MM.1S (cell line): Measurements from ENCODE around the gene CD300LF.

Source experiments
- DNase-seq: peaks from one replicate; pipeline ENCODE4 v3.0.0-alpha.2; 2015
- H2AFZ ChIP-seq: fragments of 300-600 bp; sonication (generic); 2 replicates; pipeline ENCODE4 v1.6.0; 2016; ENCODE audit warnings: antibody characterized with exemption, low read length
- H3F3A ChIP-seq: fragments of 300-600 bp; sonication (generic); 2 replicates; pipeline ENCODE4 v1.6.1; 2016; ENCODE audit warnings: mild to moderate bottlenecking, antibody characterized with exemption, low read length, moderate library complexity, mixed read lengths; ENCODE audit not compliant: insufficient read depth
- H3K27ac ChIP-seq: fragments of 300-600 bp; sonication (generic); 2 replicates; pipeline ENCODE4 v1.5.1; 2016; ENCODE audit warnings: mild to moderate bottlenecking, low read length
- H3K27me3 ChIP-seq: fragments of 300-600 bp; sonication (generic); replicated peaks from 2 replicates; pipeline ENCODE4 v1.6.0; 2016; ENCODE audit warnings: low read length; ENCODE audit not compliant: insufficient read depth
- H3K36me3 ChIP-seq: fragments of 300-600 bp; sonication (generic); replicated peaks from 2 replicates; pipeline ENCODE4 v1.6.1; 2016; ENCODE audit warnings: mild to moderate bottlenecking, low read length, mixed read lengths; ENCODE audit not compliant: insufficient read depth
- H3K4me1 ChIP-seq: fragments of 300-600 bp; sonication (generic); 2 replicates; pipeline ENCODE4 v1.6.1; 2016; ENCODE audit warnings: low read length, mixed read lengths
- H3K4me2 ChIP-seq: fragments of 300-600 bp; sonication (generic); 2 replicates; pipeline ENCODE4 v1.6.0; 2016; ENCODE audit warnings: low read depth, low read length
- H3K4me3 ChIP-seq: fragments of 300-600 bp; sonication (generic); 2 replicates; pipeline ENCODE4 v1.5.1; 2016; ENCODE audit warnings: low read length, mixed read lengths
- H3K79me2 ChIP-seq: fragments of 300-600 bp; sonication (generic); 2 replicates; pipeline ENCODE4 v1.6.1; 2016; ENCODE audit warnings: mixed run types, low read length, mixed read lengths
- H3K9ac ChIP-seq: fragments of 300-600 bp; sonication (generic); 2 replicates; pipeline ENCODE4 v1.6.1; 2016; ENCODE audit warnings: low read length, mixed read lengths
- H3K9me2 ChIP-seq: fragments of 300-600 bp; sonication (generic); replicated peaks from 2 replicates; pipeline ENCODE4 v1.6.1; 2016; ENCODE audit warnings: mild to moderate bottlenecking, low read length, mixed read lengths; ENCODE audit not compliant: insufficient read depth
- H3K9me3 ChIP-seq: fragments of 300-600 bp; sonication (generic); replicated peaks from 2 replicates; pipeline ENCODE4 v1.6.1; 2016; ENCODE audit warnings: mild to moderate bottlenecking, low read length, mixed read lengths; ENCODE audit not compliant: insufficient read depth
- H4K20me1 ChIP-seq: fragments of 300-600 bp; sonication (generic); 2 replicates; pipeline ENCODE4 v1.6.1; 2016; ENCODE audit warnings: mild to moderate bottlenecking, low read length, moderate library complexity, mixed read lengths; ENCODE audit not compliant: insufficient read depth
- EZH2 ChIP-seq: fragments of 300-600 bp; sonication (generic); optimal IDR thresholded peaks from 2 replicates; pipeline ENCODE3; 2017; ENCODE audit warnings: low read depth, mild to moderate bottlenecking, antibody characterized with exemption, low read length, mixed read lengths
- EZH2phosphoT487 ChIP-seq: fragments of 300-600 bp; sonication (generic); IDR thresholded peaks from 2 replicates; pipeline ENCODE4 v1.6.1; 2018; ENCODE audit warnings: antibody characterized with exemption, low read length
- TF ChIP-seq, protein P1 (sequence below): fragments of 300-600 bp; sonication (generic); IDR thresholded peaks from 2 replicates; pipeline ENCODE4 v1.5.1; 2016; ENCODE audit warnings: antibody characterized with exemption, low read length, mixed read lengths

CD300LF gene

GRCh38 chr17:74712756-74713155 is at the start of gene CD300LF:
Gene CD300LF (minus strand): TSS chr17:74712923. CDS start chr17:74712866, 57 bp downstream.
- no peaks in the 10 kb centered on the region for H3F3A ChIP-seq
- no peak for TF ChIP-seq EZH2phosphoT487
- no peak for TF ChIP-seq EZH2
- TF ChIP-seq, protein P1, sequence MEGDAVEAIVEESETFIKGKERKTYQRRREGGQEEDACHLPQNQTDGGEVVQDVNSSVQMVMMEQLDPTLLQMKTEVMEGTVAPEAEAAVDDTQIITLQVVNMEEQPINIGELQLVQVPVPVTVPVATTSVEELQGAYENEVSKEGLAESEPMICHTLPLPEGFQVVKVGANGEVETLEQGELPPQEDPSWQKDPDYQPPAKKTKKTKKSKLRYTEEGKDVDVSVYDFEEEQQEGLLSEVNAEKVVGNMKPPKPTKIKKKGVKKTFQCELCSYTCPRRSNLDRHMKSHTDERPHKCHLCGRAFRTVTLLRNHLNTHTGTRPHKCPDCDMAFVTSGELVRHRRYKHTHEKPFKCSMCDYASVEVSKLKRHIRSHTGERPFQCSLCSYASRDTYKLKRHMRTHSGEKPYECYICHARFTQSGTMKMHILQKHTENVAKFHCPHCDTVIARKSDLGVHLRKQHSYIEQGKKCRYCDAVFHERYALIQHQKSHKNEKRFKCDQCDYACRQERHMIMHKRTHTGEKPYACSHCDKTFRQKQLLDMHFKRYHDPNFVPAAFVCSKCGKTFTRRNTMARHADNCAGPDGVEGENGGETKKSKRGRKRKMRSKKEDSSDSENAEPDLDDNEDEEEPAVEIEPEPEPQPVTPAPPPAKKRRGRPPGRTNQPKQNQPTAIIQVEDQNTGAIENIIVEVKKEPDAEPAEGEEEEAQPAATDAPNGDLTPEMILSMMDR: no peak
- no peaks in the 10 kb centered on the region for H3K9me3 ChIP-seq
- H3K9ac ChIP-seq: no peak within 1 kb of the TSS
- H4K20me1 ChIP-seq: no peaks in the 10 kb centered on the region
- H3K27me3 ChIP-seq: no peaks in the 10 kb centered on the region
- no peaks in the 10 kb centered on the region for H3K4me1 ChIP-seq
- H3K27ac ChIP-seq: no peak within 1 kb of the TSS
- H3K4me2 ChIP-seq: no peak within 1 kb of the TSS
- H2AFZ ChIP-seq: no peak within 1 kb of the TSS
- H3K4me3 ChIP-seq: no peak within 1 kb of the TSS
- DNase-seq: no peak
- H3K9me2 ChIP-seq: no peaks in the 10 kb centered on the region
- no peaks in the 10 kb centered on the region for H3K79me2 ChIP-seq
- H3K36me3 ChIP-seq: no peaks in the 10 kb centered on the region

DNA sequence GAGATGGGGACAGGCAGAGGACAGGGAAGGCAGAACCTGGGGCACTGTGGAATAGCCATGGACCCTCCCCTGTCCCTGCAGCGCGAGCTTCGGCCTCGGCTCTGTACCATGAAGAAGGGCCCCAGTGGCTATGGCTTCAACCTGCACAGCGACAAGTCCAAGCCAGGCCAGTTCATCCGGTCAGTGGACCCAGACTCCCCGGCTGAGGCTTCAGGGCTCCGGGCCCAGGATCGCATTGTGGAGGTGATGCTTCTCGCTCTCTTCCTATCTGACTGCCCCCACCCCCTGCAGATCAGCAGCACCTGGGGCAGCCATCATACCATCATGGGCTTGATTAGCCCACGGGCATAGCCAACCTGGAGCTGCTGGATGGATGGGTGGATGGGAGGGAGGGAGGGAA is 49.2 kb upstream of the CD300LF start:
- no peak overlapping the region for H2AFZ ChIP-seq
- peaks cover 34% of the 10 kb centered on the region for H3F3A ChIP-seq
- no peak overlapping the region for H3K4me2 ChIP-seq
- no peak overlapping the region for H3K27ac ChIP-seq
- no peak overlapping the region for H3K4me3 ChIP-seq
- H4K20me1 ChIP-seq: peaks cover 41% of the 10 kb centered on the region
- no peaks in the 10 kb centered on the region for H3K36me3 ChIP-seq
- no peaks in the 10 kb centered on the region for H3K27me3 ChIP-seq
- H3K9me3 ChIP-seq: no peaks in the 10 kb centered on the region
- H3K4me1 ChIP-seq: peaks cover 41% of the 10 kb centered on the region
- DNase-seq: no peak
- H3K9ac ChIP-seq: no peak overlapping the region
- peaks cover 100% of the 10 kb centered on the region for H3K79me2 ChIP-seq
- TF ChIP-seq EZH2 (no peak), EZH2phosphoT487 (no peak)
- TF ChIP-seq, protein P1: no peak
- H3K9me2 ChIP-seq: no peaks in the 10 kb centered on the region

- Histone ChIP-seq H3K27ac (no peak overlapping the region), H3K9ac (no peak overlapping the region), H3K4me2 (no peak overlapping the region), H3K4me1 (peaks cover 46% of the 10 kb centered on the region), H3K9me3 (no peaks in the 10 kb centered on the region), H3K9me2 (no peaks in the 10 kb centered on the region), H2AFZ (no peak overlapping the region), H3K27me3 (no peaks in the 10 kb centered on the region), H3K79me2 (peaks cover 100% of the 10 kb centered on the region), H3K36me3 (no peaks in the 10 kb centered on the region), H3F3A (peaks cover 32% of the 10 kb centered on the region), H4K20me1 (peaks cover 41% of the 10 kb centered on the region), H3K4me3 (no peak overlapping the region)
- no peak for TF ChIP-seq EZH2
- TF ChIP-seq, protein P1: no peak
- no peak for TF ChIP-seq EZH2phosphoT487
- no peak for DNase-seq
These were observed 48.7 kb upstream of the CD300LF start for GRCh38 chr17:74761419-74761818.
